Stimulated activated CD8-positive, alpha-beta memory T cell treated with anti-CD3 and anti-CD28 coated beads, Interleukin-12 subunit alpha, Interleukin-12 subunit beta, amount 100 ng/mL, for 24 hours (primary cell): ENCODE data around the gene TC2N.
A peak's percentile ranks its signal among the peaks of the same experiment; 100 is the strongest.
"Not testable (repeated sequence)": the region's sequence is repeated elsewhere in the genome, so short reads cannot be mapped to it uniquely, and the experiment has no call there.

Experiments
- DNase-seq: peaks from one replicate; pipeline ENCODE4 v3.0.0-alpha.2; 2020; ENCODE audit errors: extremely low read depth

The TC2N gene

GRCh38 chr14:91870001-91870400, 2.7 kb upstream of the TC2N start:
- DNase-seq: no peak

- DNase-seq: no peak
These were observed 2.2 kb upstream of the TC2N start for GRCh38 chr14:91869556-91869955.

- no peak for DNase-seq
These were observed 633 bp downstream of the TC2N start for GRCh38 chr14:91866511-91867295.

- no peak for DNase-seq
These were observed 1.3 kb downstream of the TC2N start for GRCh38 chr14:91866061-91866460.

GRCh38 chr14:91862417-91862816, 4.9 kb downstream of the TC2N start:
- no peak for DNase-seq

GRCh38 chr14:91861091-91861490, 6.2 kb downstream of the TC2N start:
- DNase-seq: no peak

GRCh38 chr14:91860238-91860637, 7.1 kb downstream of the TC2N start:
- no peak for DNase-seq

- DNase-seq: no peak
These were observed 8.6 kb downstream of the TC2N start for GRCh38 chr14:91858536-91859275.

GRCh38 chr14:91857614-91858013, 9.7 kb downstream of the TC2N start:
- DNase-seq: no peak

- no peak for DNase-seq
These were observed 12.9 kb downstream of the TC2N start for GRCh38 chr14:91854327-91854934.

GRCh38 chr14:91851563-91851962, 15.8 kb downstream of the TC2N start:
- no peak for DNase-seq

- no peak for DNase-seq
These were observed 18.8 kb downstream of the TC2N start for GRCh38 chr14:91848504-91849001.

- DNase-seq: no peak
These were observed 19.6 kb downstream of the TC2N start for GRCh38 chr14:91847693-91848092.

GRCh38 chr14:91845652-91846051, 21.7 kb downstream of the TC2N start:
- DNase-seq: no peak

- not testable (repeated sequence) for DNase-seq
These were observed 22.3 kb downstream of the TC2N start for GRCh38 chr14:91845056-91845455.

GRCh38 chr14:91844029-91844428, 23.3 kb downstream of the TC2N start:
- DNase-seq: no peak

GRCh38 chr14:91843437-91843836, 23.9 kb downstream of the TC2N start:
- DNase-seq: no peak

- DNase-seq: no peak
These were observed 26.3 kb downstream of the TC2N start for GRCh38 chr14:91841065-91841464.

- no peak for DNase-seq
These were observed 27.6 kb downstream of the TC2N start for GRCh38 chr14:91839749-91840148.

GRCh38 chr14:91837076-91837475, 30.3 kb downstream of the TC2N start:
- no peak for DNase-seq

- peak; percentile 69 for DNase-seq
These were observed 31.2 kb downstream of the TC2N start for GRCh38 chr14:91835920-91836843.
